IPS DF 4.7 (cell line): ENCODE data around the gene COA1.

Experiments used
- DNase-seq: peaks from one replicate; pipeline ENCODE4 v3.0.0-alpha.2; 2013; ENCODE audit warnings: low spot score; ENCODE audit errors: extremely low read depth

The COA1 gene

DNA sequence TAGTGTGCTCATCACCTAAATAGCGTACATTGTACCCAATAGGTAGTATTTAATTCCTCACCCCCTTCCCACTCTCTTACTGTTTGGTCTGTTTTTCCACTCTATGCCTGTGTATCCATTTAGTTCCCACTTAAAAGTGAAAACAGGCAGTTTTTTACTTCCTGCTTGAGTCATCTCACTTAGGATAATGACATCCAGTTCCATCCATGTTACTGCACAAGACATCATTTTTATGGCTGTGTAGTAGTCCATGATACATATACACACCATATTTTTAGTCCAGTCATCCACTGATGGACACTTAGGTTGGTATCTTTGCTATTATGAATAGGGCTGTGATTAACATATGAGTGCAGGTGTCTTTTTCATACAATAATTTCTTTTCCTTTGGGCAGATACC, 136.3 kb downstream of the COA1 start:
- DNase-seq: no peak

DNA sequence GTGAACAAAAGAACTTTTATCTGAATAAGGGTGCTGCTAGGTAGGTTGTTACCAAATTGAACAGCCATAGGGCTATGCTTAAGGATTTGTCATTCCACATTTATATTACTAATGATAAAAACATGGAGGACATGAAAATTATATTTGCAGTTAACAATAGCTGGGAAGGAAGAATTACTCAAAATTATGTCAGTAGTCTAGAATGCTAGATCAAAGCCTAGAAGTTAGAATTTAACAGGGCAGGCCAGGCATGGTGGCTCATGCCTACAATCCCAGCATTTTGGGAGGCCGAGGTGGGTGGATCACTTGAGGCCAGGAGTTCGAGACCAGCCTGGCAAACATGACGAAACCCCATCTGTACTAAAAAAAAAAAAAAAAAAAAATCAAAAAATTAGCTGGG, 137.0 kb downstream of the COA1 start:
- no peak for DNase-seq

DNA sequence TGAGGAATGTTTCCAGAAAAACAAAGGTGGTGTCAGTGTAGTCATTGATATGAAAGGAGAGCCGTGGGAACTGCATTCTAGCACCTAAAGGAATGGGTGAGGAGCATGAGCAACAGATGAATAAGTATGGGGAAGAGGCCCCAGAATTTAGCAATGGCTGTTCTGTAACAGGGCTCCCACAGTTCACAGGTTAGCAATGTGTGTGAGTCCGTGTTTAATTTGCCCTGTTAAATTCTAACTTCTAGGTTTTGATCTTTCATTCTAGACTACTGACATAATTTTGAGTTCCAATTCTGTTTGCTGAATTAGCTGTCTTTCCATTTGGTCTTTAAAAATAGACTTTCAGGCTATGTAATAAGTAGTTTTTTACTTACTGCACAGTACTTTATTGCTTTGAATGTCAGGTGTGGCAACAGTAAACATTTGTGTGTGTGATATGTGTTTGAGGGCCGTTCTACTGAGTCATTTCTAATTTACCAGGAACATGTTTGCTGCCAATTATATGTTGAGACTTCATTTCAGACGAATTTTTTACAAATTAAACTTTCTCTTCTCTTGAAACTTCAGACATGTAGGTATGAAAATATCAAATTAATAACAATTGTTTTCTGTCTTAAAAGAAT, 137.7 kb downstream of the COA1 start:
- DNase-seq: no peak

DNA sequence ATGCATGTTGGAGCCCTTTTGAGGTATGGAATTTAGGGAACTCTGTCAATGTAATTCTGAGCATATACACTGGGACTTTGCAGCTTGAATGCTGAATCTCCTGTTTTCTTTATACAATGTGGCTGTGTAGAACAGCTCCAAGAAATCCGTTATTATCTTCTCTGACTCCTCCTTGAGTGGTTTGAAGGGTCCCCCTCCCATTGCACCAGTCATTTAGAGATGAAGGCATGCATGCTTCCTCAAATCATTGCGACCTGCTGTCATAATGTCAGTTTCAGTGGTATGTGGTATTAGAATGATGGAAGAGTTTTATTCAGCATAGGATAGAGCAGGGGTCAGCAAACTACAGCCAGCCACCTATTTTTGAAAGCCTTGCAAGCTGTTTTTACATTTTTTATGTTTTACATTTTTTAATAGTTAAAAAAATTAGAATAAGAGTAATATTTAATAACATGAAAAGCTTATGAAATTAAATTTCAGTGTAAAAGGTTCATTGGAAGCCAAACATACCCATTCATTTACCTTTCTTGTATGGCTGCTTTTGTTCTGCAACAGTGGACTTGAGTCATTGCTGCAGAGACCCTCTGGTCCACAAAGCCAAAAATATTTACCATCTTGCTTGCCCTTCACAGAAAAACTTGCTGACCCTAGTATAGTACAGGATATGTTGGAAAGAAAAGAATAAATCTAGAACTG, 138.3 kb downstream of the COA1 start:
- no peak for DNase-seq

GRCh38 chr7:43589728-43590127, 139.6 kb downstream of the COA1 start:
- no peak for DNase-seq
